Suprapubic skin (tissue), 4 donors: ENCODE results near the gene ACAP3. TPM values are rescaled to one million over a fixed set of nuclear protein-coding genes. Genes with fewer than 3 reads are reported as not detected.
A peak's percentile ranks its signal among the peaks of the same experiment; 100 is the strongest.

Source experiments
- DNase-seq, 2 donors: peaks; one replicate each; pipeline ENCODE4 v3.0.0-alpha.2; 2019; ENCODE audit warnings: low spot score in 2 of 2
- H3K27ac ChIP-seq: fragments of 200-600 bp; sonication (generic); one replicate; pipeline ENCODE4 v1.5.1; 2019
- H3K27me3 ChIP-seq: fragments of 200-600 bp; sonication (generic); one replicate; pipeline ENCODE4 v1.5.1; 2019
- H3K36me3 ChIP-seq: fragments of 200-600 bp; sonication (generic); one replicate; pipeline ENCODE4 v1.5.1; 2019
- H3K4me1 ChIP-seq: fragments of 200-600 bp; sonication (generic); one replicate; pipeline ENCODE4 v1.5.1; 2019
- H3K4me3 ChIP-seq: fragments of 200-600 bp; sonication (generic); one replicate; pipeline ENCODE4 v1.5.1; 2019; ENCODE audit warnings: mild to moderate bottlenecking
- H3K9me3 ChIP-seq: fragments of 200-600 bp; sonication (generic); one replicate; pipeline ENCODE4 v1.5.1; 2019
- EP300 ChIP-seq: sonication (generic); formaldehyde crosslinking; IDR thresholded peaks from one replicate; pipeline ENCODE4 v1.6.1; 2017; ENCODE audit warnings: antibody characterized with exemption
- POLR2A ChIP-seq, 2 donors: fragments of 450-650 bp; IDR thresholded peaks; one replicate each; pipeline ENCODE4 v1.6.1; 2017; ENCODE audit warnings: antibody characterized with exemption in 2 of 2, mild to moderate bottlenecking in 2 of 2, moderate library complexity in 2 of 2
- POLR2AphosphoS5 ChIP-seq, 3 donors: sonication (generic); formaldehyde crosslinking; IDR thresholded peaks; one replicate each; pipeline ENCODE4 v1.6.1; 2017; ENCODE audit warnings: antibody characterized with exemption in 3 of 3
- WGBS: methylation state at CpG from one replicate; pipeline ENCODE4 v1.1.5; 2018; 5-methylcytosine and 5-hydroxymethylcytosine counted together
- total RNA-seq, 4 donors: library from RNA; depleted of rRNA; stranded (reverse); fragments of >200 nt; gene quantifications; one replicate each; pipeline ENCODE4 v1.1.0, GENCODE V29; 2016
- TF ChIP-seq, protein P1 (sequence below), 2 donors: fragments of 200-600 bp in 1 of 2; fragments of 450-650 bp in 1 of 2; sonication (generic) in 1 of 2; IDR thresholded peaks; one replicate each; pipeline ENCODE4 v1.5.1; 2016 to 2019; ENCODE audit warnings: antibody characterized with exemption in 2 of 2, mild to moderate bottlenecking in 1 of 2, moderate library complexity in 1 of 2

ACAP3 gene
- total RNA-seq, 4 donors from 2014 or later, result 112 to 309 (median 148) TPM

- WGBS, result 13% methylated on average over 10 of the region's 11 CpGs
- TF ChIP-seq EP300 (no peak), POLR2AphosphoS5 (IDR thresholded peaks at IDR 0.05) (no peak), POLR2A (IDR thresholded peaks at IDR 0.05) (no peak)
- TF ChIP-seq, protein P1, sequence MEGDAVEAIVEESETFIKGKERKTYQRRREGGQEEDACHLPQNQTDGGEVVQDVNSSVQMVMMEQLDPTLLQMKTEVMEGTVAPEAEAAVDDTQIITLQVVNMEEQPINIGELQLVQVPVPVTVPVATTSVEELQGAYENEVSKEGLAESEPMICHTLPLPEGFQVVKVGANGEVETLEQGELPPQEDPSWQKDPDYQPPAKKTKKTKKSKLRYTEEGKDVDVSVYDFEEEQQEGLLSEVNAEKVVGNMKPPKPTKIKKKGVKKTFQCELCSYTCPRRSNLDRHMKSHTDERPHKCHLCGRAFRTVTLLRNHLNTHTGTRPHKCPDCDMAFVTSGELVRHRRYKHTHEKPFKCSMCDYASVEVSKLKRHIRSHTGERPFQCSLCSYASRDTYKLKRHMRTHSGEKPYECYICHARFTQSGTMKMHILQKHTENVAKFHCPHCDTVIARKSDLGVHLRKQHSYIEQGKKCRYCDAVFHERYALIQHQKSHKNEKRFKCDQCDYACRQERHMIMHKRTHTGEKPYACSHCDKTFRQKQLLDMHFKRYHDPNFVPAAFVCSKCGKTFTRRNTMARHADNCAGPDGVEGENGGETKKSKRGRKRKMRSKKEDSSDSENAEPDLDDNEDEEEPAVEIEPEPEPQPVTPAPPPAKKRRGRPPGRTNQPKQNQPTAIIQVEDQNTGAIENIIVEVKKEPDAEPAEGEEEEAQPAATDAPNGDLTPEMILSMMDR (IDR thresholded peaks at IDR 0.05), result no peak
- peak overlapping the region; percentile 65 for H3K4me3 ChIP-seq
- H3K27ac ChIP-seq, result peak overlapping the region; percentile 93
- H3K27me3 ChIP-seq, result no peaks in the 10 kb centered on the region
- no peak for DNase-seq
- H3K9me3 ChIP-seq, result no peaks in the 10 kb centered on the region
- peaks cover 81% of the 10 kb centered on the region for H3K4me1 ChIP-seq
- H3K36me3 ChIP-seq, result peaks cover 6% of the 10 kb centered on the region
Observed at GRCh38 chr1:1306070-1306660, 1.6 kb downstream of the ACAP3 start.

DNA sequence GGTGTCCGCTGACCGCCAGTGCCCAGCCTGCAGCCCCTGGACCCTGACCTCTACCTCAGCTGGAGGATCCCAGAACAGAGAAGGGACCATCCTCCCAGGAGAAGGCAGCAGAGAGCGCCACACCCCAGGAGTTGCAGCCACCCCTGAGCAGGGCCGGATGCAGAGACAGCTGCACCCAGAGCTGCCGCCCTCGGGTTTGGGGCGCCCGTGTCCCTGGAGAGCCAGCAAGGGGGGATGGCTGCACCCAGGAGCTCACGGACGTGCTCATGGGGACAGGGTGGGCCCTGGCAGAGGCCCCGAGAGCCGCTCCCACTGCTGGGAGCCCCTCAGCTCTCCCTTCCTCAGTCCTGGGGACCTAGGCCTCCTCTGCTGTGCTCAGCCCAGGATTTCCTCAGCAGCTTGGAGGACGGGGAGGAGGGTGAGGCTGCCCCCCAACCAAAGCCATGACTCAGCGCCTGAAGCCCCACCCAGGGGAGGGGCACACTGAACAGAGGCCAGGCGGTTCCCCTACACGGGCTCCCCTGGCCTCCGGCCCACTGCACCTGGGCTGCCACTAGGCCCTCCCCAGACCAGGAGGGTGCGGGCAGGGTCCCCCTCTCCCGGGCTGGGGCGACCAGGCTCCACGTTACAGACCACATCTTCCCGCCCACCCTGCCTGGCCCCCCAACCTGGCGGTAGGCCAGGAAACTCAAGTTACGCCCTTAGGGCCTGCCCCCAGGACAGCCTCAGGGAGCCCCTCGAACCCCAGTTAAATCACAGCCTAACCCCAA lies 2.2 kb downstream of the ACAP3 start:
- DNase-seq, result peak in 1 of 2 donors; percentile 90
- Histone ChIP-seq H3K9me3 (no peaks in the 10 kb centered on the region), H3K27ac (peak overlapping the region; percentile 93), H3K36me3 (peaks cover 3% of the 10 kb centered on the region), H3K4me1 (peaks cover 76% of the 10 kb centered on the region), H3K27me3 (no peaks in the 10 kb centered on the region), H3K4me3 (peak overlapping the region; percentile 65)
- 24% methylated on average over 4 of the region's 25 CpGs for WGBS
- no peak for TF ChIP-seq POLR2AphosphoS5 (IDR thresholded peaks at IDR 0.05)
- TF ChIP-seq, protein P1 (IDR thresholded peaks at IDR 0.05), result no peak
- no peak for TF ChIP-seq EP300
- TF ChIP-seq POLR2A (IDR thresholded peaks at IDR 0.05), result no peak

- TF ChIP-seq EP300 (no peak), POLR2AphosphoS5 (IDR thresholded peaks at IDR 0.05) (no peak), POLR2A (IDR thresholded peaks at IDR 0.05) (no peak)
- TF ChIP-seq, protein P1 (IDR thresholded peaks at IDR 0.05), result no peak
- 6% methylated on average over 9 of the region's 29 CpGs for WGBS
- Histone ChIP-seq H3K36me3 (peaks cover 10% of the 10 kb centered on the region), H3K27me3 (no peaks in the 10 kb centered on the region), H3K9me3 (no peaks in the 10 kb centered on the region), H3K27ac (peak overlapping the region; percentile 93), H3K4me3 (peak overlapping the region; percentile 65), H3K4me1 (peaks cover 69% of the 10 kb centered on the region)
- DNase-seq, result peak; percentile 89 to 91
Observed at GRCh38 chr1:1304331-1305299, 3.1 kb downstream of the ACAP3 start.

GRCh38 chr1:1303736-1304135 lies 4.0 kb downstream of the ACAP3 start:
- 80% methylated on average over 2 of the region's 13 CpGs for WGBS
- DNase-seq, result no peak
- peak overlapping the region; percentile 65 for H3K4me3 ChIP-seq
- peaks cover 17% of the 10 kb centered on the region for H3K36me3 ChIP-seq
- H3K27ac ChIP-seq, result peak overlapping the region; percentile 93
- TF ChIP-seq, protein P1 (IDR thresholded peaks at IDR 0.05), result no peak
- TF ChIP-seq POLR2AphosphoS5 (IDR thresholded peaks at IDR 0.05) (no peak), POLR2A (IDR thresholded peaks at IDR 0.05) (no peak), EP300 (no peak)
- H3K9me3 ChIP-seq, result no peaks in the 10 kb centered on the region
- H3K27me3 ChIP-seq, result no peaks in the 10 kb centered on the region
- H3K4me1 ChIP-seq, result peaks cover 61% of the 10 kb centered on the region
